ENCODE data around the gene IPO5. TPM values are rescaled to one million over a fixed set of nuclear protein-coding genes. Genes with fewer than 3 reads are reported as not detected.
A peak's percentile ranks its signal among the peaks of the same experiment; 100 is the strongest.

Gene IPO5
- 275 to 301 TPM (median 280 TPM) in 3 replicates for total RNA-seq (2021)
- percentile 90 among the genes with signal in this experiment for Bru-seq, nascent RNA
- long read RNA-seq, experiment 1, transcript IPO5-223 (16 exons, 3,688 nt): minor isoform, 10 of 1,265 reads
- long read RNA-seq, experiment 1, transcript IPO5-222 (26 exons, 3,419 nt): major isoform, 924 of 1,265 reads
- long read RNA-seq, experiment 1, partial matches to known transcripts: 283 of 1,265 reads
- long read RNA-seq, experiment 1, other reads (novel, unspliced or antisense): 47 of 1,265 reads
- long read RNA-seq, experiment 2, transcript IPO5-222 (26 exons, 3,419 nt): major isoform, 160 of 438 reads
- long read RNA-seq, experiment 2, partial matches to known transcripts: 207 of 438 reads
- long read RNA-seq, experiment 2, other reads (novel, unspliced or antisense): 68 of 438 reads
- long read RNA-seq, experiment 3, transcript IPO5-222 (26 exons, 3,419 nt): major isoform, 9 of 38 reads
- long read RNA-seq, experiment 3, partial matches to known transcripts: 22 of 38 reads
- long read RNA-seq, experiment 3, other reads (novel, unspliced or antisense): 5 of 38 reads

- no peak for TF ChIP-seq TEAD1 (CRISPR knock-in tag; IDR thresholded peaks at IDR 0.05)
- no peak for TF ChIP-seq AFF4 (CRISPR knock-in tag; IDR thresholded peaks at IDR 0.05; ENCODE audit: borderline replicate concordance)
- no peak for TF ChIP-seq KAT7 (CRISPR knock-in tag; IDR thresholded peaks at IDR 0.05; ENCODE audit: borderline replicate concordance)
- no peak for TF ChIP-seq ZMAT4 (CRISPR knock-in tag; IDR thresholded peaks at IDR 0.05)
- TF ChIP-seq PRRX2 (CRISPR knock-in tag; IDR thresholded peaks at IDR 0.05): no peak
- TF ChIP-seq CTCF (IDR thresholded peaks at IDR 0.05): no peak
- TF ChIP-seq HMGA2 (CRISPR knock-in tag; IDR thresholded peaks at IDR 0.05): no peak
- TF ChIP-seq ZNF532 (CRISPR knock-in tag; IDR thresholded peaks at IDR 0.05; ENCODE audit: borderline replicate concordance): no peak
- no peak for TF ChIP-seq ETV6 (CRISPR knock-in tag; IDR thresholded peaks at IDR 0.05)
- no peak for TF ChIP-seq TEAD4 (CRISPR knock-in tag; IDR thresholded peaks at IDR 0.05)
- no peak for TF ChIP-seq MLX (CRISPR knock-in tag; IDR thresholded peaks at IDR 0.05)
- no peak for TF ChIP-seq SP1 (CRISPR knock-in tag; conservative IDR thresholded peaks at IDR 0.05)
- no peak for TF ChIP-seq IRF1 (CRISPR knock-in tag; IDR thresholded peaks at IDR 0.05)
- no peak for TF ChIP-seq ZNF512 (CRISPR knock-in tag; IDR thresholded peaks at IDR 0.05; ENCODE audit: borderline replicate concordance)
- TF ChIP-seq ARID4B (CRISPR knock-in tag; IDR thresholded peaks at IDR 0.05; ENCODE audit: borderline replicate concordance): no peak
- Mint-ChIP-seq H3K27me3 (ENCODE audit: low read depth) (no peaks in the 10 kb centered on the region), H3K36me3 (peaks cover 6% of the 10 kb centered on the region), H3K4me1 (no peaks in the 10 kb centered on the region), H3K4me3 (no peak within 1 kb of the TSS), H3K9me3 (peaks cover 11% of the 10 kb centered on the region), H3K27ac (no peak within 1 kb of the TSS)
- ChIA-PET CTCF (no interaction called here), POLR2A (no interaction called here)
- ATAC-seq (no peak), DNase-seq (ENCODE audit: low spot score) (no peak)
Measured at GRCh38 chr13:97953376-97953970, at the start of gene IPO5. Gene IPO5, plus strand, starts transcription at chr13:97953675. Its CDS starts 23,022 bp downstream, at chr13:97976697.

Data from WTC11 (cell line).